Measurements from ENCODE around the gene DIDO1. TPM values are rescaled to one million over a fixed set of nuclear protein-coding genes. Genes with fewer than 3 reads are reported as not detected.

DIDO1 gene
- total and polyA plus RNA-seq, 2 of the 4 experiments (the other 2 are of a cell fraction), result 21.8 to 28.1 TPM

DNA sequence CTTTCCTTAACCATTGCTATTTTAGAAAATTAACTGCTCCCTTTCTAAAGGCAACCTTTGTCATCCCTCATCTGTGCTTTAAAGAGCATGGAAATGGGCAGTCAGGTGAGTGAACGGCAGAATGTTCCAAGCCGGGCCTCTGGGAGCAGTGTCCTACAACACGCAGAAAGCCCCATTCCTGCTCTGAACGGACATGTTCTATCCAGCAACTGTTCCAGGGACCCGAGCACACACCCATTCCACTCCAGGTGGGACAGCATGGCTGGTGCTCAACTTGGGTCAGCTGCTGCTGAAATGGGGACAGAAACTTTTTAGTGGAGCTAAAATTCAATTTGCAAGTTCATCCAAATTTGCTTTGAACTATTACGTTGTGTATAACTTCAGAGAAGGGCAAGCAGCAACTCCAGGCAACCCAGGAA, 26.7 kb downstream of the DIDO1 start (continued):
- TF ChIP-seq, protein P1, sequence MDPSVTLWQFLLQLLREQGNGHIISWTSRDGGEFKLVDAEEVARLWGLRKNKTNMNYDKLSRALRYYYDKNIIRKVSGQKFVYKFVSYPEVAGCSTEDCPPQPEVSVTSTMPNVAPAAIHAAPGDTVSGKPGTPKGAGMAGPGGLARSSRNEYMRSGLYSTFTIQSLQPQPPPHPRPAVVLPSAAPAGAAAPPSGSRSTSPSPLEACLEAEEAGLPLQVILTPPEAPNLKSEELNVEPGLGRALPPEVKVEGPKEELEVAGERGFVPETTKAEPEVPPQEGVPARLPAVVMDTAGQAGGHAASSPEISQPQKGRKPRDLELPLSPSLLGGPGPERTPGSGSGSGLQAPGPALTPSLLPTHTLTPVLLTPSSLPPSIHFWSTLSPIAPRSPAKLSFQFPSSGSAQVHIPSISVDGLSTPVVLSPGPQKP (IDR thresholded peaks at IDR 0.05; ENCODE audit: borderline replicate concordance, low read depth, low read length), result no peak
- TF ChIP-seq CEBPB (IDR thresholded peaks at IDR 0.05; ENCODE audit: low read depth, low read length) (no peak), FOS (IDR thresholded peaks at IDR 0.05; ENCODE audit: low read depth, low read length) (no peak), SMC3 (IDR thresholded peaks at IDR 0.05; ENCODE audit: low read depth, low read length) (no peak)

DNA sequence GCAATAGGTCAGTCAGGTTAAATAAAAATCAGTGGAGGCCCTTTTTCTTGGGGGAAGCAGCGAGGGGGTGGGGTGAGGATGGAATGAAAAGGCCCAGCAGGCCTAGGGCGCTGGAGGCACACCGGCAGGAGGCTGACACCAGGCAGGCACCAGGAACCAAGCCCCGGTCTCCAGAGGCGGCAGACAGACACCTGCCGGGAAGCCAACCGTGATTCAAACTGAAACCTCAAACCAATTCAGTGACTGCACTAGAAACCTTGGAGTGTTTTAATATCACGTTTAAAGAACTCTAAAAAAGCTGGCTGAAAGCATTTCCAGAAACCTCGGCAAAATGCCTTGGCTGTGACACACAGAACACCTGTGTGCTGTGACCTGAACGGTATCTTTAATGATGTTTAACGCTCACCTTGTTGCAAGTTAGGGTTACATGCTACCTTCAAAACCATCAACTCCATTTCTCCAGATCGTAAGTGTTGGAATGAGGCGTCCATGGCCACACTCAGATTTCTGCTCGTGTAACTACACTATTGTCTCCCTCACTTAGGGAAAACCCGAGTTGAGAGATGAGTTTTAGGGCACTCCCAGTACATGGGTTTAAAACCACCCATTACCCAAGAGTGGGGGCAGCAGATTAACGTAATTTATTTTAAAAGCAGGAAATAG, 27.2 kb downstream of the DIDO1 start:
- H3K36me3 ChIP-seq (ENCODE audit: control insufficient read depth, insufficient read depth, low read length), result peaks cover 40% of the 10 kb centered on the region
- no peak overlapping the region for H4K5ac ChIP-seq (ENCODE audit: low read depth, low read length)
- ChIA-PET CTCF (no interaction called here), POLR2A (ENCODE audit: unreplicated experiment) (no interaction called here)
- peaks cover 12% of the 10 kb centered on the region for H3K9me1 ChIP-seq (ENCODE audit: insufficient read depth, low read length)
- H2BK20ac ChIP-seq (ENCODE audit: low read depth, low read length), result no peak overlapping the region
- no peak overlapping the region for H3K56ac ChIP-seq (ENCODE audit: extremely low read depth, insufficient read depth, low read length)
- intact Hi-C loops (cut with micrococcal nuclease) (no loop called here), dilution Hi-C loops (cut with HindIII; ENCODE audit: low sequenced_read_pairs, unreplicated experiment) (no loop called here), in situ Hi-C loops (cut with MboI; ENCODE audit: low sequenced_read_pairs) (no loop called here)
- peaks cover 26% of the 10 kb centered on the region for H3K4me1 ChIP-seq (ENCODE audit: control insufficient read depth, insufficient read depth, low read length)
- no peak overlapping the region for H3K27ac ChIP-seq (ENCODE audit: insufficient read depth, low read length)
- H3K27me3 ChIP-seq (ENCODE audit: control insufficient read depth, insufficient read depth, low read length), result no peaks in the 10 kb centered on the region
- peaks cover 7 to 71% of the 10 kb centered on the region in 2 experiments; a peak in 3 of 4 replicates for H3K79me1 ChIP-seq (ENCODE audit: low read depth in 1 of 2, low read length in 2 of 2)
- no peak overlapping the region for H3K9ac ChIP-seq (ENCODE audit: low read depth, low read length)
- H2AK9ac ChIP-seq (replicated peaks; ENCODE audit: low read depth, low read length, poor library complexity), result no peak overlapping the region
- no peak for DNase-seq
- no peak overlapping the region for H3K18ac ChIP-seq (ENCODE audit: low read depth, low read length)
- no peak overlapping the region for H2BK5ac ChIP-seq (ENCODE audit: low read depth, low read length, poor library complexity, severe bottlenecking)
- H3K14ac ChIP-seq (replicated peaks; ENCODE audit: low read depth, low read length), result no peak overlapping the region
- 80% methylated on average over 10 of the region's 16 CpGs; no CpG with 5 or more reads in 1 of the 2 experiments for WGBS, 2 experiments (ENCODE audit: extremely low coverage in 2 of 2, insufficient read length in 1 of 2)
- no peak overlapping the region for H3K4ac ChIP-seq (ENCODE audit: low read depth, low read length)
- no peak overlapping the region for H2BK120ac ChIP-seq (ENCODE audit: low read depth, low read length)
- peaks cover 38% of the 10 kb centered on the region for H4K20me1 ChIP-seq (ENCODE audit: insufficient read depth, low read length)
- H4K91ac ChIP-seq (ENCODE audit: insufficient read depth, low read depth, low read length), result no peak overlapping the region
- BruUV-seq (replicated peaks), result no TSS peak
- no peak for ATAC-seq (ENCODE audit: low read depth)
- no peaks in the 10 kb centered on the region for H3K9me3 ChIP-seq (ENCODE audit: control insufficient read depth, insufficient read depth, low read length)
- H2AFZ ChIP-seq (replicated peaks; ENCODE audit: low read length, poor library complexity), result no peak overlapping the region
- H3K4me2 ChIP-seq (ENCODE audit: low read depth, low read length), result no peak overlapping the region
- no peak overlapping the region; the same call in 1 of the 2 replicates for H3K23ac ChIP-seq (ENCODE audit: low read depth, low read length)
- no peak overlapping the region for H3K4me3 ChIP-seq (ENCODE audit: insufficient read depth, low read depth, low read length)
- H2AK5ac ChIP-seq (ENCODE audit: low read depth, low read length), result no peak overlapping the region
- no peak overlapping the region for H4K8ac ChIP-seq (ENCODE audit: low read depth in 2 of 2, low read length in 2 of 2)
- H2BK15ac ChIP-seq (ENCODE audit: low read depth, low read length), result no peak overlapping the region
- TF ChIP-seq NFE2L2 (IDR thresholded peaks at IDR 0.05; ENCODE audit: low read depth, low read length) (no peak), MXI1 (IDR thresholded peaks at IDR 0.05; ENCODE audit: borderline replicate concordance, low read depth, low read length) (no peak), CHD1 (IDR thresholded peaks at IDR 0.05; ENCODE audit: low read depth, low read length) (no peak), BHLHE40 (IDR thresholded peaks at IDR 0.05; ENCODE audit: low read depth, low read length) (no peak), SMC3 (IDR thresholded peaks at IDR 0.05; ENCODE audit: low read depth, low read length) (no peak), MAZ (IDR thresholded peaks at IDR 0.05; ENCODE audit: borderline replicate concordance, low read depth, low read length) (no peak), POLR2A (IDR thresholded peaks at IDR 0.05; ENCODE audit: low read depth, low read length) (no peak), FOS (IDR thresholded peaks at IDR 0.05; ENCODE audit: low read depth, low read length) (no peak), CEBPB (IDR thresholded peaks at IDR 0.05; ENCODE audit: low read depth, low read length) (no peak), RFX5 (IDR thresholded peaks at IDR 0.05; ENCODE audit: low read depth, low read length) (no peak), MAFK (IDR thresholded peaks at IDR 0.05; ENCODE audit: low read depth, low read length) (no peak), RAD21 (IDR thresholded peaks at IDR 0.05; ENCODE audit: low read length) (no peak)
- TF ChIP-seq, protein P2, sequence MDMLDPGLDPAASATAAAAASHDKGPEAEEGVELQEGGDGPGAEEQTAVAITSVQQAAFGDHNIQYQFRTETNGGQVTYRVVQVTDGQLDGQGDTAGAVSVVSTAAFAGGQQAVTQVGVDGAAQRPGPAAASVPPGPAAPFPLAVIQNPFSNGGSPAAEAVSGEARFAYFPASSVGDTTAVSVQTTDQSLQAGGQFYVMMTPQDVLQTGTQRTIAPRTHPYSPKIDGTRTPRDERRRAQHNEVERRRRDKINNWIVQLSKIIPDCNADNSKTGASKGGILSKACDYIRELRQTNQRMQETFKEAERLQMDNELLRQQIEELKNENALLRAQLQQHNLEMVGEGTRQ (IDR thresholded peaks at IDR 0.05; ENCODE audit: low read depth, low read length), result no peak
- TF ChIP-seq, protein P1 (IDR thresholded peaks at IDR 0.05; ENCODE audit: borderline replicate concordance, low read depth, low read length), result no peak

All from IMR-90 (cell line).